ENCODE results near the gene THG1L. TPM values are rescaled to one million over a fixed set of nuclear protein-coding genes. Genes with fewer than 3 reads are reported as not detected.

Gene THG1L
- total RNA-seq, 4 donors from 2014 or later: 10.3 to 13.9 (median 12.0) TPM

- H3K9me3 ChIP-seq: no peaks in the 10 kb centered on the region
- no peak overlapping the region for H3K4me3 ChIP-seq (replicated peaks in 1 of 3)
- intact Hi-C loops (cut with DNase I): no loop called here
- TF ChIP-seq POLR2A (IDR thresholded peaks at IDR 0.05): no peak
- TF ChIP-seq, protein P1, sequence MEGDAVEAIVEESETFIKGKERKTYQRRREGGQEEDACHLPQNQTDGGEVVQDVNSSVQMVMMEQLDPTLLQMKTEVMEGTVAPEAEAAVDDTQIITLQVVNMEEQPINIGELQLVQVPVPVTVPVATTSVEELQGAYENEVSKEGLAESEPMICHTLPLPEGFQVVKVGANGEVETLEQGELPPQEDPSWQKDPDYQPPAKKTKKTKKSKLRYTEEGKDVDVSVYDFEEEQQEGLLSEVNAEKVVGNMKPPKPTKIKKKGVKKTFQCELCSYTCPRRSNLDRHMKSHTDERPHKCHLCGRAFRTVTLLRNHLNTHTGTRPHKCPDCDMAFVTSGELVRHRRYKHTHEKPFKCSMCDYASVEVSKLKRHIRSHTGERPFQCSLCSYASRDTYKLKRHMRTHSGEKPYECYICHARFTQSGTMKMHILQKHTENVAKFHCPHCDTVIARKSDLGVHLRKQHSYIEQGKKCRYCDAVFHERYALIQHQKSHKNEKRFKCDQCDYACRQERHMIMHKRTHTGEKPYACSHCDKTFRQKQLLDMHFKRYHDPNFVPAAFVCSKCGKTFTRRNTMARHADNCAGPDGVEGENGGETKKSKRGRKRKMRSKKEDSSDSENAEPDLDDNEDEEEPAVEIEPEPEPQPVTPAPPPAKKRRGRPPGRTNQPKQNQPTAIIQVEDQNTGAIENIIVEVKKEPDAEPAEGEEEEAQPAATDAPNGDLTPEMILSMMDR (IDR thresholded peaks at IDR 0.05): no peak
- H3K36me3 ChIP-seq: no peaks in the 10 kb centered on the region
- whole genome bisulfite sequencing, 2 donors: 100% methylated on average over 3 of the region's 3 CpGs
- H3K27ac ChIP-seq: no peak overlapping the region
- H3K4me1 ChIP-seq: no peaks in the 10 kb centered on the region
- no peak for DNase-seq
- H3K27me3 ChIP-seq: no peaks in the 10 kb centered on the region
Measured at GRCh38 chr5:157767689-157768088, 36.5 kb downstream of the THG1L start.

DNA sequence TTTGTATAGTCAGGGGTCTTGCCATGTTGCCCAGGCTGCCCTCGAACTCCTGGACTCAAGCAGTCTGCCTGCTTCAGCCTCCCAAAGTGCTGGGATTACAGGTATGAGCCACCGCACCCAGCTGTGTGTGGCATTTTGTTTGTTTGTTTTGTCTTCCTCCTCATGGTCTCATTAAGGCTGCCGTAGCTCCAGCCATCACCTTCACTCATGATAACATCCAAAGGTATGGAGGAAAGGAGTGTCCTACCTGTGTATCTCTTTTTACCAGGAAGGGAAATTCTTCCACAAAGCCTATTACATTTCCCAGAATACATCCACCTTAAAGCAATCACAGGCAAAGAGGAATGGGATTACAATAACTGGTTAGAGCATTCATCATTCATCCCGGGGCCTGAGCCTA lies 39.4 kb downstream of the THG1L start:
- Histone ChIP-seq H3K9me3 (no peaks in the 10 kb centered on the region), H3K27me3 (no peaks in the 10 kb centered on the region), H3K27ac (no peak overlapping the region), H3K4me1 (no peaks in the 10 kb centered on the region), H3K4me3 (replicated peaks in 1 of 3) (no peak overlapping the region), H3K36me3 (no peaks in the 10 kb centered on the region)
- intact Hi-C loops (cut with DNase I): no loop called here
- DNase-seq: no peak
- TF ChIP-seq, protein P1 (IDR thresholded peaks at IDR 0.05): no peak
- TF ChIP-seq POLR2A (IDR thresholded peaks at IDR 0.05): no peak
- 94 to 96% methylated on average over 4 of the region's 4 CpGs for WGBS, 2 donors

GRCh38 chr5:157772127-157772526 lies 40.9 kb downstream of the THG1L start:
- no peak for TF ChIP-seq POLR2A (IDR thresholded peaks at IDR 0.05)
- TF ChIP-seq, protein P1 (IDR thresholded peaks at IDR 0.05): no peak
- intact Hi-C loops (cut with DNase I): no loop called here
- DNase-seq: no peak
- Histone ChIP-seq H3K4me3 (replicated peaks in 1 of 3) (no peak overlapping the region), H3K36me3 (no peaks in the 10 kb centered on the region), H3K9me3 (no peaks in the 10 kb centered on the region), H3K27me3 (no peaks in the 10 kb centered on the region), H3K27ac (no peak overlapping the region), H3K4me1 (no peaks in the 10 kb centered on the region)
- 56 to 65% methylated on average over 10 of the region's 10 CpGs for WGBS, 2 donors

DNA sequence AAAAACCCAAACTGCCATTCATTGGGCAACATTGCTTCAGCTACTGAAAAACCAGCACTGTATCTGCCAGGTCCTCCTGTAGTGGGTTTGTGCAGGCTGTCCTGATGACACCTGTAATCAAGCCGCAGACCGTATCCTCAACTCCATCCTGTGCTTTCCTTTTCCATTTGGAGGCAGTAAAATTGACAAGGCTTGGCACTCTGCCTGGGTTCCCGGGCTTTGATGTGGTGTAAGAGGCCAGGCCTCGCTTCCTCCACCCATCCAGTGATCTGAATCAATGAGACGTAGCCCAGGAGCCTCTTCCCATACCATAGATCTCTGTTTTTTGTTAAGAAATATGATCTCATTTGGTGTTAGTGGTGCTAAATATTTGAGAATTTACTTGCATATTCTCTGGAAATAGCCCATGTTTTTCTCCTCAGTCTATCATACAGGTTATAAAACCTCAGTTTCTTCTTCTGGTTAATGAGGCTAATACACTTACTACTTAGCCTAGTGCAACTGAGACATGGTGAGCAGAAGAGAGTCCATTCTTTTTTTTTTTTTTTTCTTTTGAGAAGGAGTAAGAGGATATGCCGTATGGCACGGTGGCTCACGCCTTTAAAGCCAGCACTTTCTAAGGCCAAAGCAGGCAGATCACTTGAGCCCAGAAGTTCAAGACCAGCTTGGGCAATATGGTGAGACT lies 47.0 kb downstream of the THG1L start:
- H3K27ac ChIP-seq: no peak overlapping the region
- intact Hi-C loops (cut with DNase I): no loop called here
- no peaks in the 10 kb centered on the region for H3K36me3 ChIP-seq
- no peak overlapping the region for H3K4me3 ChIP-seq (replicated peaks in 1 of 3)
- H3K9me3 ChIP-seq: no peaks in the 10 kb centered on the region
- no peak for DNase-seq
- H3K4me1 ChIP-seq: no peaks in the 10 kb centered on the region
- TF ChIP-seq POLR2A (IDR thresholded peaks at IDR 0.05): no peak
- TF ChIP-seq, protein P1 (IDR thresholded peaks at IDR 0.05): no peak
- WGBS, 2 donors: 54 to 67% methylated on average over 8 of the region's 8 CpGs
- no peaks in the 10 kb centered on the region for H3K27me3 ChIP-seq

GRCh38 chr5:157779221-157779620 lies 48.0 kb downstream of the THG1L start:
- DNase-seq: no peak
- WGBS, 2 donors: 88 to 90% methylated on average over 6 of the region's 6 CpGs
- no peak for TF ChIP-seq POLR2A (IDR thresholded peaks at IDR 0.05)
- TF ChIP-seq, protein P1 (IDR thresholded peaks at IDR 0.05): no peak
- no peaks in the 10 kb centered on the region for H3K4me1 ChIP-seq
- H3K36me3 ChIP-seq: no peaks in the 10 kb centered on the region
- no peaks in the 10 kb centered on the region for H3K27me3 ChIP-seq
- intact Hi-C loops (cut with DNase I): no loop called here
- H3K9me3 ChIP-seq: no peaks in the 10 kb centered on the region
- H3K4me3 ChIP-seq (replicated peaks in 1 of 3): no peak overlapping the region
- H3K27ac ChIP-seq: no peak overlapping the region

Data from thyroid gland (tissue), 4 donors.